Stimulated activated CD4-positive, alpha-beta T cell treated with anti-CD3 and anti-CD28 coated beads, TNF-alpha, amount 100 ng/mL, for 4 hours (primary cell): Measurements from ENCODE around the gene SRSF2.
"Not testable (repeated sequence)": the region's sequence is repeated elsewhere in the genome, so short reads cannot be mapped to it uniquely, and the experiment has no call there.

Experiments
- DNase-seq, 3 experiments: peaks; one replicate each; pipeline ENCODE4 v3.0.0-alpha.2; 2020; ENCODE audit warnings: low read depth in 3 of 3

SRSF2 gene

GRCh38 chr17:76721463-76721862 lies 15.7 kb downstream of the SRSF2 start:
- DNase-seq = no peak

- DNase-seq = no peak
Measured at GRCh38 chr17:76720941-76721340, 16.2 kb downstream of the SRSF2 start.

DNA sequence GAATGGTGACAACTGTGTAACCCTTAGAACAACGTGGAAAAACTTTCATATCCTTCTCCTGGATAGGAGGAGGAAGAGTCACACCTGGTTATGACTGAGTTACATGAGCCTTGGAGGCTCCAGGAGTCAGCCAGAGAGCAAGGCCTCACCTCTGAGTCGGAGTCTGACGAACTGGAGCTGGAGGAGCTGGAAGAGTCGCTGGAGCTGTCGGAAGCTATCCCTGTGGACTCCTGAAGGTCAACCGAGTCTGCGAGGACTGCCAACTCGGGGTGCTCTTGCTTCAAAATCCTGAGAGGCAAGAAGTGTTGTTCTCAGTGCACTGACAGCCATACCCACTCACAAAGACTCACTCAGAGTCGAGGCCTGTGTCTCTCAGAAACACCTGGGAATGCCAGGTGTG lies 16.9 kb downstream of the SRSF2 start:
- DNase-seq = no peak

DNA sequence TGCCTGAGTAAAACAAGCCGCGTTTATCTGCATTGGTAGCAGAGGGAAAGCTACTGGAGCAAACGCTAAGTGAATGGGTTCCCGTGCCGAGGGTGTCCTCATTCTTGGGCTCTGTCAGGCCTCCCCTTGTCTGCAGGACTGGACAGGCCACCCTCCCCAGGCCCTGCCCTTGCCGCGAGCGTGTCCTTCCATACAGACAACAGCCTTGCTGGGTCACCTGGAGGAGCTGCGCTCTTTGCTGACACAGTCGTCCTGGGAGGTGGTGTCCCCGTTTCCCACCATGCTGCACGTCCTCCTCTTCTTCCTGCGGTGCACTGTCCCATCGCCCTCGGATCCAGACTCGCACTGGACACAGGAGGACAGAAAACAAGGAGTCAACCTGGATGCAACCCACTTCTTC lies 18.6 kb downstream of the SRSF2 start:
- no peak for DNase-seq

GRCh38 chr17:76716839-76717215 lies 20.3 kb downstream of the SRSF2 start:
- no peak for DNase-seq

- no peak for DNase-seq
Measured at GRCh38 chr17:76716146-76716838, 20.8 kb downstream of the SRSF2 start.

GRCh38 chr17:76715496-76715830 lies 21.7 kb downstream of the SRSF2 start:
- DNase-seq = no peak

GRCh38 chr17:76714822-76715495 lies 22.2 kb downstream of the SRSF2 start:
- DNase-seq = peak; percentile 43 to 64 (median 61)

- no peak for DNase-seq
Measured at GRCh38 chr17:76714336-76714735, 22.8 kb downstream of the SRSF2 start.

DNA sequence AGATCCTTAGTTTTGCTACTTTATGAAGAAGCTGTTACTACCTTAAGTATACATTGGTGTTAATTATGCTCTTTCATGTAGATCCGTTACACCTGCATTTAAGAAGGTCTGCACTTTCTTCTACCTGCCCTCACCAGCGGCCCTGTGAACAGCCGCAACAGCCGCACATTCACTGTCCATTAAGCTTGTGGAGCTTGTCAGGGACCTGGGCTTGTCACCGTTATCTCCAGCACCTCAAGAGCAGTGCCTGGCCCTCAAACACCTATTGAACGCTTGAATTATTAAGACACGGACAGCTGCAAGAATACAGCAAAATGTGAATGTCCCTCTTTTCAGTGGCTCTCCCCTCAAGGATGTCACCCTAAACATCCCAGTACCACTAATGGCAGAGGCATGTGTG lies 23.4 kb downstream of the SRSF2 start:
- DNase-seq = no peak

DNA sequence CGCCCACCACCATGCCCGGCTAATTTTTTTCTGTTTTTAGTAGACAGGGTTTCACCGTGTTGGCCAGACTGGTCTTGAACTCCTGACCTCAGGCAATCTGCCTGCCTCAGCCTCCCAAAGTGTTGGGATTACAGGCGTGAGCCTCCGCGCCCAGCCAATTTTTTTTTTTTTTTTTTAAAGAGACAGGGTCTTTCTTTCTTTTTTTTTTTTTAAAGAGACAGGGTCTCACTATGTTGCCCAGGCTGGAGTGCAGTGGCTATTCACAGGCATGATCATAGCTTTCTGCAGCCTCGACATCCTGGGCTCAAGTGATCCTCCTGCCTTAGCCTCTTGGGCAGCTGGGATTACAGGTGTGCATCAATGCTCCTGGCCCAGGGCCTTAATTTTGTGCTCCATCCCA lies 24.8 kb downstream of the SRSF2 start:
- DNase-seq = not testable (repeated sequence)

DNA sequence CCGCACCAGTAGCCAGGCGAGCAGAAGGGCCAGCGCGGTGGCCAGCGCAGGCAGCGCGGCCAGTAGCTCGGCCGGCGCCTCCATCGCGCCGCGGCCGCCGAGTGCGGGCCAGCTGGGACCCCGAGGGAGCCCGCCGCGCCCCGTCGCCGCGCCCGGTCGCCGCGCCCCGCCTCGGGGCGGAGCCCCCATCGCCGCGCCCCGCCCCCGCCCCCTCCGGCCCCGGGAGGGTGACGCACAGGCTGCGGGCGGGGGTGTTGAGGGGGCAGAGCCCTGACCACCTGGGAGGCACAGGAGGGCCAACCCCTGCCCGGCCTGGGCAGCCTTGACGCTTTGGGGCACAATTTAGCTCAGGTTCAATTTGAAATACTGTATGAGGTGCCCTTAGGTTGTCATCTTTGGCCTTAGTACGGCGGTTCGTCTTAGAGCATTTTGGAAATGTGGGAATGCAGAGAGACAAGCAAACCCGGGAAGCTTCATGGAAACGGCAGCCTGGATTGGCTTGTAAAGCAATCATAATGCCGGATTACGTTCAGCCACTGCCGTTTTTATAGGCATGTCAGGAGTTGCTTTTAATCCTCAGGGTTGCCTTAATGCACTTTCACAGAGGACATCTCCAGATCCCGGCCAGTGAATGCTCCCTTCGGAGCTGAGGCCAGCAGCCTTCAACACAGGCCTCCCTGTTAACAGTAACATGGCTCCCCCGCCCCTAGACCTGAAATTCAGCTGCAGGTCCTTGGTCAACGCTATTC lies 26.1 kb downstream of the SRSF2 start, which contains the start of gene MXRA7:
Gene MXRA7 (minus strand): TSS at position 103 of the 749 bp plus-strand sequence. CDS start 19 bp downstream, at position 84.
- peak in 1 of 3 experiments; percentile 41 for DNase-seq

GRCh38 chr17:76709951-76710862 lies 26.9 kb downstream of the SRSF2 start:
- DNase-seq = not testable (repeated sequence)

DNA sequence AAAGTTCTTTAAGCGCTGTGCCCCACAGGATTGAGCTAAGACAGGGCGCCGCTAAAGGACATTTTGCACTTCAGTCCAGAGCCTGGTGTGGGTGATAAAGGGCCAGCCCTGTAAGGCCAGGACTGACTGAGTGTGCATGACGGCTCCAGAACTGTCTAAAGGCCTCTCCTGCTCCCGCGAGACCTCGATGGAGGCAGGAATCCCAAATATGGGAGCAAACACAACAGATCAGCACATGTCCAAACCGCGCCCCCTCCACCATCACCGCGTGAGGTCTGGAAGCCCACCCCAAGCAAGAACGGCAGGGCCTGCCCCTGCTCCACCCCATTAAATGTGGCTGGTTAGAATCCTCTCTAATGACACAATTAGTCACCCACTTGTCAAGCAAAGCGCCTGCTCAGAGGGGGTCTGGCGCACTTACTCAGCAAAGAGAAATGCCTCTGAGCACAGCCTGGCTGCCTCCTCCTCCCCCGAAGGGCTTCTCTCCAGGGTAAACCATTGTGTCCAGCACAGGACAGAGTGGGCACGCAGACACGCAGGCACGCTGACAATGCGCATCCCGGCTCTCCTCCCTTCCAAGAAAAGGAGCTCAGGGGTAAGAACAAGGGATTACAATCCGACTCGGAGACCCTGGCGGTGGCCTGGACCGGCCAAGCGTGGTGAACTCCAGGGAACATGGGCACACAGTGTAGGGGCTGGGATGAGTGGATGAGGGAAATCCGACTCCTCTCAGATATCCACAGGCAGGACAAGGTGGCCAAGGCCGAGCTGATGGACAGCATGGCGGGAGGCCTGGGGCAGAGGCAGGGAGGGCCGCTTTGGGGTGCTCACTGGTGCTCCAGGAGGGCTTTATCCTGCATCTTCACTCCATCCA lies 27.8 kb downstream of the SRSF2 start:
- no peak for DNase-seq

DNA sequence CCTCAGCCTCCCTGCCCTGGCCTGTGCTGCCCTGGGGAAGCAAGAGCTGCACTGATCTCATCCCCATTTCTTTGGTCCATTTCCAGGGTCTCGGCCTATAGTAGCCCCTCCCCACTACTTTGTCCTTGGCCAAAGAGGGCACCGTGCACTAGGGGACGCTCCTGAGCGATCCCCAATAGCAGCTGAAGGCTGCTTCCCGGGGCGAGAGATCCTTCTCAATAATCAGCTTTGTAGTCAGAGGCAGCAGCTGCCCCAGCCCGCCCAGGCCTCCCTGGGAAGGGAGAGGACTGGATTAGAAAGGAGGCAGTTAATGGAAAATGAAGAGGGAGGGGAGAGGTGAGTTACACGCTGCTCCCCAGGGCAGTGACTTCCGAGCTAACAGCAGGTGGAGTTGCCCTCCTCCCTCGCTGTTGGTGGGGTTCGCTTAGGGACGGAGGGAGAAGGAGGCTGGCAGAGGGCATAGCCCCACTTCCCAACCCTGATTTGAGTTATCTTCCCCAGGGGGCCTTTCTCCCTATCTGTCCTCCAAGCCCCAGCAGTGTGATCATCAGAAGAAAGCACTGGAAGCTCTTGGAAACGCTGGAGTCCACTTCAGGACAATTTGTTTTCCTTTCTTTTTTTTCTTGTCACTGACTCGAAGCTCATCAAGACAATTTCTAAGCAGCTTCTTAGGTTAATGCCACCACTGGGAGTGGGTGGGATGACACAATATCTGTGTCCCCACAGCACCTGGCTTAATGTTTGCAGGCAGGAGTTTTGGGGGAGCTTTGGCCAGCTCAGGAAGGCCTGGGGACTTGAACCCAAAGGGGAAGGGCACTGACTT lies 28.9 kb downstream of the SRSF2 start:
- no peak for DNase-seq

DNA sequence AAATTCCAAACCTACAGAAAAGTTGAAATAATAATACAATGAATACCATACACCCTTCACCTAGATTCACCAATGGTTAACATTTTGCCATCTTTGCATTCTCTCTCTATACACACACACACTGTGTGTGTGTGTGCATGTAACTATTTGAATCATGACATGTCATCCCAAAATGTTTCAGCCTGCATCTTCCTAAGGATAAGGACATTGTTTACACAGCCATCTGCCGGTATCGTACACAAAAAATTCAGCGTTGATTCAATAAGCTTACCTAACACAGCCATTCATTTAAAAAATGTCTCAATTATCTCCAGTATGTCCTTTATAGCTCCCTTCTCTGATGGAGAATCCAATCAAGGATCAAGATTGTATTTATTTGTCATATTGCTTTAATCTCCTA lies 30.3 kb downstream of the SRSF2 start:
- DNase-seq = no peak

- no peak for DNase-seq
Measured at GRCh38 chr17:76704805-76705204, 32.3 kb downstream of the SRSF2 start.

DNA sequence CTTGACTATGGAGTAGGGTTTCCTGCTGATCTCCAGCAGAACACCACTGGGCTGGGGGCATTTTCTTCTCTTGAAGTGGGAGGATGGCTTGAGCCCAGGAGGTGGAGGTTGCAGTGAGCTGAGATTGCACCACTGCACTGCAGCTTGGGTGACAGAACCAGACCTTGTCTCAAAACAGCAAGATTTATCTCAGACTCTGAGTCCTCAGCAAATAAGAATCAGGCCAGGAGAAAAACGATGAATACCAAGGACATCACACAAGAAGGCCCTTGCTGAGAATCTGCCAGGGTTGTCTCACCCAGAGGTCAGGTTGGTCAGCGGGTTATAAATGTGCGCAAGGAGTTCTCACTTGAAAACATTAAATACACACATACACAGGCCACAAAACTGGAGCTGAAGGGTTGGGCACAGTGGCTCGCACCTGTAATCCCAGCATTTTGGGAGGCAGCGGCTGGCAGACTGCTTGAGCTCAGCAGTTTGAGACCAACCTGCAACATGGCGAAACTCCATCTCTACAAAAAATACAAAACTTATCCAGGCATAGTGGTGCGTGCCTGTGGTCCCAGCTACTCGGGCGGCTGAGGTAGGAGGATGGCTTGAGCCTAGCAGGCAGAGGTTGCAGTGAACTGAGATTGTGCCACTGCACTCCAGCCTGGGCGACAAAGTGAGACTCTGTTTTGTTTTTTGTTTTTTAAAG lies 34.0 kb downstream of the SRSF2 start:
- DNase-seq = no peak

GRCh38 chr17:76702076-76702475 lies 35.1 kb downstream of the SRSF2 start:
- no peak for DNase-seq
